NCI-H2107 treated with DMSO at 0.1 percent for 48 hours (cell line): ENCODE results near the gene DEFB132.

ENCODE experiments used
- DNase-seq: peaks from one replicate; lab custom pipeline; 2025; ENCODE audit not compliant: unreplicated experiment; lab: John Stamatoyannopoulos, UW

Gene DEFB132

DNA sequence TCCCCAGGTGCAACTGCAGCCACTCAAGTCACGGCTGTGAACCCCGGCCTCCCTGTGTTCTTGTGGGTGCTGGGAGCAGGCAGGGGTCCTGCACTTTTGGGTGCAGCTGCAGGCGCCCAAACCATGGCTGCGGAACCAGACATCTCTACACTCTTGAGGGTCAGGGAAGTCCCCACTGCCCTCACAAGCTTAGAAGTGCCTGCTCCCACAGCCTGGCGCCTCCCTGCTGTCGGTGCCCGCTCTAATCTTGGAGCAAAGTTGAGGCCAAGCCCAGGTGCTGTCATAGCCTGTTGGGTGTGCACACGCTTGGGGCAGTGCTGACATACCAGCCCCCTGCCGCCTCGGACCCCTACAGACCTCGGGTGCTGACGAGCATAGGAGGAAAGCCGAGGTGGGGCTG, 6.2 kb downstream of the DEFB132 start:
- DNase-seq, result no peak

DNA sequence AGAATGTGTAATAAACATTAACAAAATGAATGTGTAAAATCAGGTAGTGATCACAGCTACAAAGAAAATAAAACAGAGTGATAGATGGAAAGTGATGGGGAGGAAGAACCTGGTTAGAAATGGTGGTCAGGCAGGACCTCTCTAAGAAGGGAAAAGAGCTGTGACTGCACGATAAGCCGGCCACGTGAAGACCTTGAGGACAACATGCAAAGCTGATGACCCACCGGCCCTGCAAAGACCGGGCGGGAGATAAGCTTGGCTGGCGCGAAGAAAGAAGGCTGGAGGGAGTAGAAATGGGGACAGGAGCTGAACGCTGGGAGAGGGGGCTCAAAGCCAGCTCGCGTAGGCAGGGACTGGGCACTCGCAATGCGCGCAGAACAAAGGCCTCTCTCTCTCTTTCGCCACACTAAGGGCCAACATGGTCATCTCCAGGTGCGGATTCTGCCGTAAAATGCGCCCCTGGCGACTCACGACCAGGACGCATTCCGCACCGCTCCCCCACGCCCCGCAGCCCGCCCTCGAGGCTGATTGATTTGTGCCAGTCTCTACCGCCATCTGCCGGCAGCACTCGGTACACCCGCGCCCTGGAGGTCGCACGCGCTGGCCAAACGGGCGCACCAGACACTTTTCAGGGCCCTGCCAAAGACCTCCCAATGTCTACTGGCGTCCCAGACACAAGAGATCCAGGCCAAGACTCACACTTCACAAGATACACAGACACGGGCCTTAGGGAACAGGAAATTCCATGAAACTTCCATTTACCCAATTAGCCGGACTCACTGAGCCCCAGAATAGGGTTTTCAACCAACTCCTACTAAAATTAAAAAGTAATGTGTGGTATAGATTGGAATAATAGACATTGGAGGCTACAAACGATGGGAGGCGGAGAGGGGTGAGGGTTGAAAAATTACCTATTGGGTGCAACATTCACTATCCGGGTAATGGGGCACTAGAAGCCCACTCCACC, 9.4 kb downstream of the DEFB132 start:
- DNase-seq, result peak; percentile 33

- DNase-seq, result no peak
Observed at GRCh38 chr20:270517-270916, 13.0 kb downstream of the DEFB132 start.

DNA sequence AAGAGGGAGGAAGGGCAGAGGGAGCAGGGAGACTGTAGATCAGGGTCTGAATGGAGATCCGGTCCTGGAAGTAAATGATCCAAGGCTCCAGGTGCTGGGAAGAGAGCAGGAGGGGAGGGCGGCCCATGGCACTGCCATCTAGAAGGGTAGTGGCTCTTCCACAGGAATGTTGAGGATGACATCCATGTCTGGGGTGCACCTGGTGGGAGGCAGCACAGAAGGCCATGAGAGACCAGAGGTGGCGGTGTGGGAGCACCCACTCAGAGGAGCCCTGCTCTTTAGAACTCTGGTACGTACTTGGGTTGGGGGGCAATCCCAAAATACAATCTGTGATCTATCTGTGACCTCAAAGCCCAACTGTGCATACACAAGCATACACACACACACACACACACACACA, 13.5 kb downstream of the DEFB132 start:
- no peak for DNase-seq

- no peak for DNase-seq
Observed at GRCh38 chr20:271528-271927, 14.0 kb downstream of the DEFB132 start.

- DNase-seq, result no peak
Observed at GRCh38 chr20:272718-273117, 15.2 kb downstream of the DEFB132 start.

- no peak for DNase-seq
Observed at GRCh38 chr20:273884-274283, 16.4 kb downstream of the DEFB132 start.

DNA sequence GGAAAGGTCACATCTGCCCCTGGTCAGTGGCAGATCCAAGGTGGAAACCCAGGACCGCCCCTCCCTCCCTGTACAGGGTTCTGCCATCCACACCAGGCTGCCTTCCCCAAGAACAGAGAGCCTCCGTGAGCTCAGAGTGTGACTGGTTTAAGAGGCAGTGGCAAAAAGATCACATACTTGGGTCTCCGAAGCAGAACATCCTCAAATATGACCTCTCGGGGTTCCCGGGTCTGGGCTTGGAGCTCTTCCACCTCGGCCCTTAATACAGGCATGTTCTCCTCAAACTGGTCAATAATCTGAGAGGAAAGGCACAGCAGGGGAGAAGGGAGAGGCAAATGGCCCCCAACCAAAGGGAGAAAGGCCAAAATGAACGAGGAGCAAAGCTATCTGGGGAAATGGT, 18.3 kb downstream of the DEFB132 start:
- no peak for DNase-seq

DNA sequence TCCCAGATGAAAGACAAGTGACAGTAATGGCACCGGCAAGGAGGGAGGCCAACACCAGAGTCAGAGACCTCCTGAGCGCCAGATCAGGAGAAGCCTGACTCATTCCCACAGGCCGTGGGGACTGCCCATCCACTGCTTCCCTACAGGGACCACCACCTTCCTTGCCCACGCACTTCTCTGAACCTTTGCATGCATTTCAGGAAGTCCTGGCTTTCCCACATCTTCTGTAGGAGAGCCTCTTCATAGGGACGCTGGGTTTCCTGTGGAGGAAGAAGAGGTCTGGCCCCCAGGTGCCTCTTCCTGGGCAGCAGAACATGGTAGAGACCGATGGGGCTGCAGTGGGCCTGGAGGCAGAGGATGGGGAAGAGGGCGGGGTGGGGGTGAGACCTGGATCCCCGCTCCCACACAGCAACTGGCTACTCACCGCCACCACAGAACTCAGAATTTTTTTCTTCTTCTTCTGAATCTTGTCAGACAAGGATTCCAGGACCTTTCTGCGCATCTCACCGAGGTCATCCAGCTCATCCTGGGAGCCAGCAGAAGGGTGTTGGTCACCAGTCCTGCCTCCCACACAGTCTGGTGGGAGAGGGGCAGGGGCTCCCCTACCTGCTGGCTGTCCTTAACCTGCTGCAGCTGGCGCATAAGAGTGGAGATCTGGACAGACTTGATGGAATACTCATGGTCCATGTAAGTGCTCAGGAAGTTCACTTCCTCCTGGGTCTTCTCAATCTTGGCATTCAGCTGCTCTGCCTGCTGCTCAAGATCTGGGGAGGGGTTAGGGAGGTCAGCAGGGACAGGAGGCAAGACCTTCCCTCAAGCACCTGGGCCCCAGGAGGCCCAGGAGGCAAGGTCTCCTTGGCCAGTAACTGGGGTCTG, 19.3 kb downstream of the DEFB132 start:
- no peak for DNase-seq

GRCh38 chr20:277496-277781, 19.9 kb downstream of the DEFB132 start:
- DNase-seq, result no peak

- no peak for DNase-seq
Observed at GRCh38 chr20:278181-278580, 20.7 kb downstream of the DEFB132 start.

GRCh38 chr20:278607-279571, 21.4 kb downstream of the DEFB132 start:
- no peak for DNase-seq

- no peak for DNase-seq
Observed at GRCh38 chr20:284172-284571, 26.6 kb downstream of the DEFB132 start.

GRCh38 chr20:286508-286907, 29.0 kb downstream of the DEFB132 start:
- no peak for DNase-seq

- DNase-seq, result no peak
Observed at GRCh38 chr20:288956-289692, 31.6 kb downstream of the DEFB132 start.

GRCh38 chr20:289693-290083, 32.2 kb downstream of the DEFB132 start:
- DNase-seq, result no peak

- DNase-seq, result peak; percentile 62
Observed at GRCh38 chr20:290084-290831, 32.7 kb downstream of the DEFB132 start, which contains the start of gene C20orf96. C20orf96 (minus strand) TSS chr20:290750; CDS start chr20:290610, 140 bp downstream.

DNA sequence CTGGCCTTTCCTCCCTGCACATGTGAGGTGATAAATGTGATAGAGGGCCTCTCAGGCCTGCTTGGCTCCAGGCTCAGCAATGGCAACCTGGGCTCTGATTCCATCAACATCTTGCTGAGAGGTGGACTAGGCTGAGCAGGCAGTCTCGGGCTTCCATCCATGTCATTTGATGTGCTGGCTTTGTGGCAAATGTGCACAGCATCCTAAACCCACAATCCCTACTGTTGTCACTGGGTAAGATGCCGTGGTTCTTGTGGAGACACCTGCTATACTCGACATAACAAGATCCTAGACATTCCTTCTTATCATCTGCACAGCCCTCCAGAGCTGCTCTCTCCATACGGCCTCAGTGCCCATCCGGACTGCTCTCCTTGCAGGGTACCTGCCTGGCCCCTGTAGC, 37.1 kb downstream of the DEFB132 start:
- no peak for DNase-seq

DNA sequence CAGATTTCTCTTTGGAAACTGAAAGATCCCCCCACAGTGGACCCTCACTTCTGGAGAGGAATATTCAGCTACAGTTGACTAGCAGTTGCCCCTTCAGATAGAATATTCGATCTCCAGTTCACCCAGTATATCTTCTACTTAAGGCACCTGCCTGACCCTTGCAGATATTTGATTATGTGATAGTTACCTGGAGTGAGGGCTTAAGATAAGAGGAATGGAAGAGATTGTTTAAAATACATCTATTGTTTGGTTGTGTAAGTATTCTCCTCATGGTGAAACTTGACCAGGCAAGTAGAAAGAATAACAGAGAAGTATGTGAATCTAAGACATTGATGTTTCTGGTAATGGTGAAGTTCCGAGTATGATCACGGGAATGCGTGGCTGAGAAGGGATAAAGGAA, 38.3 kb downstream of the DEFB132 start:
- no peak for DNase-seq
